B cell (primary cell): ENCODE results near the gene NCOA4. TPM values are rescaled to one million over a fixed set of nuclear protein-coding genes. Genes with fewer than 3 reads are reported as not detected.
"Not testable (repeated sequence)": the region's sequence is repeated elsewhere in the genome, so short reads cannot be mapped to it uniquely, and the experiment has no call there.

Source experiments
- ATAC-seq: fragments of 200-7000 bp; cut with Tn5 transposase; one replicate; pipeline ENCODE4 v1.10.0; 2021; ENCODE audit warnings: low read depth, mild to moderate bottlenecking, moderate number of reproducible peaks, moderate library complexity
- CTCF ChIA-PET: fragments of 350-600 bp; sonication (Branson Sonifier 250); formaldehyde crosslinking; loops from one replicate; lab custom pipeline; 2021; ENCODE audit warnings: antibody characterized with exemption, inconsistent platforms; lab: Charles Lee
- POLR2A ChIA-PET: fragments of 350-600 bp; sonication (Branson Sonifier 250); formaldehyde crosslinking; loops from one replicate; lab custom pipeline; 2021; ENCODE audit warnings: antibody characterized with exemption; lab: Charles Lee
- DNase-seq: peaks from one replicate; pipeline ENCODE4 v3.0.0; 2013
- H2AFZ ChIP-seq: 2 replicates; pipeline ENCODE4 v1.6.1; 2012; ENCODE audit warnings: mild to moderate bottlenecking, low read depth, low read length; ENCODE audit not compliant: insufficient read depth, poor library complexity, severe bottlenecking
- H3K27ac ChIP-seq, 2 donors: 1 replicate in 1 of 2; 2 replicates in 1 of 2; pipeline ENCODE4 v1.5.1; 2012 to 2013; ENCODE audit warnings: low read length in 2 of 2, mild to moderate bottlenecking in 2 of 2, moderate library complexity in 1 of 2
- H3K27me3 ChIP-seq, 4 experiments: fragments of 200-600 bp in 1 of 4; sonication (generic) in 1 of 4; replicated peaks in 1 of 4; 1 replicate in 2 of 4; 2 replicates in 2 of 4; pipeline versions ENCODE4 v1.6.1 to v1.7.0; 2013 to 2016; ENCODE audit warnings: low read length in 3 of 4, mild to moderate bottlenecking in 2 of 4, mixed read lengths in 1 of 4, moderate library complexity in 1 of 4; ENCODE audit not compliant: insufficient read depth in 4 of 4, control insufficient read depth in 3 of 4; ENCODE audit errors: control extremely low read depth in 1 of 4
- H3K36me3 ChIP-seq, 2 experiments: replicated peaks in 1 of 2; 1 replicate in 1 of 2; 2 replicates in 1 of 2; pipeline versions ENCODE4 v1.6.1 to v1.7.1; 2013; ENCODE audit warnings: low read length in 1 of 2; ENCODE audit not compliant: insufficient read depth in 2 of 2, control insufficient read depth in 1 of 2; ENCODE audit errors: control extremely low read depth in 1 of 2, extremely low read depth in 1 of 2
- H3K4me1 ChIP-seq, 2 donors: fragments of 200-600 bp in 1 of 2; sonication (generic) in 1 of 2; 1 replicate in 1 of 2; 2 replicates in 1 of 2; pipeline versions ENCODE4 v1.5.1 to v1.6.1; 2013 to 2017; ENCODE audit warnings: low read length in 2 of 2; ENCODE audit not compliant: control insufficient read depth in 2 of 2, insufficient read depth in 2 of 2
- H3K4me2 ChIP-seq: replicated peaks from 2 replicates; pipeline ENCODE3; 2012; ENCODE audit warnings: mild to moderate bottlenecking, low read depth, low read length; ENCODE audit not compliant: poor library complexity, severe bottlenecking
- H3K4me3 ChIP-seq, 5 experiments: fragments of 200-600 bp in 1 of 5; sonication (generic) in 1 of 5; 1 replicate in 3 of 5; 2 replicates in 2 of 5; pipeline versions ENCODE4 v1.5.1 to v1.7.0; 2011 to 2016; ENCODE audit warnings: low read length in 4 of 5, mild to moderate bottlenecking in 4 of 5, low read depth in 2 of 5, control low read depth in 1 of 5, moderate library complexity in 1 of 5; ENCODE audit not compliant: insufficient read depth in 1 of 5; ENCODE audit errors: control extremely low read depth in 1 of 5, extremely low read depth in 1 of 5
- H3K79me2 ChIP-seq: fragments of 200-600 bp; sonication (generic); one replicate; pipeline ENCODE4 v1.6.0; 2016; ENCODE audit warnings: low read length; ENCODE audit not compliant: control insufficient read depth, insufficient read depth
- H3K9ac ChIP-seq: fragments of 200-600 bp; sonication (generic); 2 replicates; pipeline ENCODE4 v1.6.1; 2017; ENCODE audit warnings: mild to moderate bottlenecking, low read length, moderate library complexity
- H3K9me3 ChIP-seq, 3 donors: one replicate each; pipeline versions ENCODE4 v1.6.1 to v1.7.1; 2013; ENCODE audit warnings: low read length in 2 of 3; ENCODE audit not compliant: control insufficient read depth in 2 of 3, insufficient read depth in 1 of 3; ENCODE audit errors: control extremely low read depth in 1 of 3
- H4K20me1 ChIP-seq: 2 replicates; pipeline ENCODE4 v1.6.0; 2012; ENCODE audit warnings: mild to moderate bottlenecking, low read length; ENCODE audit not compliant: insufficient read depth, control insufficient read depth, poor library complexity, severe bottlenecking
- H3K27ac Mint-ChIP-seq: one replicate; pipeline ENCODE4 v1.8.0; 2021; ENCODE audit warnings: mixed read lengths
- H3K27me3 Mint-ChIP-seq: one replicate; pipeline ENCODE4 v1.8.0; 2021; ENCODE audit warnings: mixed read lengths
- H3K4me1 Mint-ChIP-seq: one replicate; pipeline ENCODE4 v1.8.0; 2021; ENCODE audit warnings: mixed read lengths
- H3K4me3 Mint-ChIP-seq: one replicate; pipeline ENCODE4 v1.8.0; 2021; ENCODE audit warnings: mixed read lengths
- H3K9me3 Mint-ChIP-seq: one replicate; pipeline ENCODE4 v1.8.0; 2022; ENCODE audit warnings: mixed read lengths; ENCODE audit not compliant: insufficient read depth
- CTCF ChIP-seq: fragments of 200-600 bp; IDR thresholded peaks from one replicate; pipeline ENCODE4 v1.8.0; 2022; ENCODE audit warnings: antibody characterized with exemption, mild to moderate bottlenecking
- EZH2 ChIP-seq: IDR thresholded peaks from 2 replicates; pipeline ENCODE4 v1.6.1; 2012; ENCODE audit warnings: borderline replicate concordance, low read depth, mild to moderate bottlenecking, moderate library complexity, low read length; ENCODE audit not compliant: insufficient read depth, poor library complexity, severe bottlenecking
- WGBS: methylation state at CpG from one replicate; pipeline ENCODE4 v1.1.5; 2013; ENCODE audit warnings: missing lambda C conversion rate; ENCODE audit not compliant: insufficient coverage; 5-methylcytosine and 5-hydroxymethylcytosine counted together
- intact Hi-C: fragments of 100-400 bp; cut with micrococcal nuclease; formaldehyde crosslinking; loops from one replicate; pipeline ENCODE4 v1.10.0; 2022
- polyA plus RNA-seq: library from polyadenylated mRNA; depleted of rRNA; stranded (reverse); fragments of >200 nt; gene quantifications from 2 replicates; pipeline ENCODE4 v1.2.3, GENCODE V29; 2012
- total RNA-seq, 2 donors: library from RNA; stranded (reverse); fragments of 120-200 nt in 1 of 2; gene quantifications; 1 replicate in 1 of 2; 2 replicates in 1 of 2; pipeline versions ENCODE4 v1.2.3 to v1.2.4, GENCODE V29; 2013 to 2022

The NCOA4 gene
- total and polyA plus RNA-seq, 2 donors (not counting 1 experiment from before 2014, with no cell fraction given) = 27.1 to 69.7 TPM

- H2AFZ ChIP-seq = no peak overlapping the region
- intact Hi-C loops = no loop called here
- no peaks in the 10 kb centered on the region for H3K27me3 Mint-ChIP-seq
- ATAC-seq (no peak), DNase-seq (no peak)
- H3K36me3 ChIP-seq = peaks cover 22 to 63% of the 10 kb centered on the region in 2 experiments
- POLR2A ChIA-PET = no interaction called here
- no peak overlapping the region for H3K9ac ChIP-seq
- H3K9me3 Mint-ChIP-seq = no peaks in the 10 kb centered on the region
- H3K27me3 ChIP-seq = no peaks in the 10 kb centered on the region
- H3K4me1 Mint-ChIP-seq = no peaks in the 10 kb centered on the region
- H3K79me2 ChIP-seq = no peaks in the 10 kb centered on the region
- 93% methylated on average over 4 of the region's 5 CpGs for WGBS
- peaks cover 0 to 5% (median 0%) of the 10 kb centered on the region in 3 donors for H3K9me3 ChIP-seq
- no peak for TF ChIP-seq CTCF
- TF ChIP-seq EZH2 = no peak
- H3K4me3 Mint-ChIP-seq = no peak overlapping the region
- no peak overlapping the region for H3K4me3 ChIP-seq
- CTCF ChIA-PET = no interaction called here
- no peaks in the 10 kb centered on the region for H4K20me1 ChIP-seq
- no peaks in the 10 kb centered on the region for H3K4me1 ChIP-seq
- no peak overlapping the region for H3K27ac Mint-ChIP-seq
- no peak overlapping the region for H3K27ac ChIP-seq
- no peak overlapping the region for H3K4me2 ChIP-seq
Measured at GRCh38 chr10:46001187-46001756, 29.2 kb downstream of the NCOA4 start.

GRCh38 chr10:46000538-46000937, 29.9 kb downstream of the NCOA4 start:
- ATAC-seq (no peak), DNase-seq (no peak)
- H3K27ac Mint-ChIP-seq = no peak overlapping the region
- no peaks in the 10 kb centered on the region for H3K9me3 Mint-ChIP-seq
- no peaks in the 10 kb centered on the region for H3K79me2 ChIP-seq
- POLR2A ChIA-PET = no interaction called here
- TF ChIP-seq EZH2 (no peak), CTCF (no peak)
- H3K4me2 ChIP-seq = no peak overlapping the region
- no peaks in the 10 kb centered on the region for H4K20me1 ChIP-seq
- no peaks in the 10 kb centered on the region for H3K27me3 ChIP-seq
- peaks cover 20 to 57% of the 10 kb centered on the region in 2 experiments for H3K36me3 ChIP-seq
- H3K4me1 ChIP-seq = no peaks in the 10 kb centered on the region
- WGBS = no CpG with 5 or more reads among the region's 1 CpG
- H3K4me3 ChIP-seq = no peak overlapping the region
- H3K27ac ChIP-seq = no peak overlapping the region
- intact Hi-C loops = no loop called here
- H3K9ac ChIP-seq = no peak overlapping the region
- no peak overlapping the region for H2AFZ ChIP-seq
- peaks cover 0 to 5% (median 0%) of the 10 kb centered on the region in 3 donors for H3K9me3 ChIP-seq
- H3K27me3 Mint-ChIP-seq = no peaks in the 10 kb centered on the region
- CTCF ChIA-PET = interaction anchor here (0.6 kb wide), 1 partner anchor 29 kb away, joined by 3 read pairs; no protein-coding TSS in a partner anchor
- no peak overlapping the region for H3K4me3 Mint-ChIP-seq
- H3K4me1 Mint-ChIP-seq = no peaks in the 10 kb centered on the region

- POLR2A ChIA-PET, DNase-seq, H2AFZ ChIP-seq, H3K9me3 ChIP-seq, H3K9me3 Mint-ChIP-seq, H3K4me1 Mint-ChIP-seq, H3K27ac Mint-ChIP-seq, H3K4me1 ChIP-seq, H3K9ac ChIP-seq, H3K79me2 ChIP-seq, H3K4me2 ChIP-seq, H3K27me3 Mint-ChIP-seq, intact Hi-C loops, ATAC-seq, H4K20me1 ChIP-seq, H3K4me3 ChIP-seq, H3K27ac ChIP-seq, H3K27me3 ChIP-seq, H3K4me3 Mint-ChIP-seq: not testable (repeated sequence)
- 100% methylated on average over 1 of the region's 5 CpGs for WGBS
- H3K36me3 ChIP-seq = peaks cover 20 to 51% of the 10 kb centered on the region in 2 experiments
- CTCF ChIA-PET = interaction anchor here (0.6 kb wide), 1 partner anchor 29 kb away, joined by 3 read pairs; no protein-coding TSS in a partner anchor
Measured at GRCh38 chr10:45999955-46000354, 30.5 kb downstream of the NCOA4 start.
